Activated naive CD4-positive, alpha-beta T cell treated with anti-CD3 and anti-CD28 coated beads, Interleukin-2, amount 10 ng/mL, durations not matched to agents 7 days and 5 days (primary cell): ENCODE data around the gene FOXI2.

Experiments
- CTCF ChIA-PET: fragments of 350-600 bp; sonication (Branson Sonifier 250); formaldehyde crosslinking; loops from one replicate; lab custom pipeline; 2021; ENCODE audit warnings: antibody characterized with exemption; lab: Charles Lee
- DNase-seq: peaks from one replicate; pipeline ENCODE4 v3.0.0-alpha.2; 2020
- H3K27ac Mint-ChIP-seq: one replicate; pipeline ENCODE4 v1.8.0; 2021; ENCODE audit warnings: mild to moderate bottlenecking, moderate library complexity, mixed read lengths
- H3K27me3 Mint-ChIP-seq: one replicate; pipeline ENCODE4 v1.8.0; 2021; ENCODE audit warnings: mild to moderate bottlenecking, mixed read lengths
- H3K36me3 Mint-ChIP-seq: one replicate; pipeline ENCODE4 v1.8.0; 2021; ENCODE audit warnings: mixed read lengths
- H3K4me1 Mint-ChIP-seq: one replicate; pipeline ENCODE4 v1.8.0; 2021; ENCODE audit warnings: mixed read lengths
- H3K4me3 Mint-ChIP-seq: one replicate; pipeline ENCODE4 v1.8.0; 2021; ENCODE audit warnings: mild to moderate bottlenecking, moderate library complexity, mixed read lengths
- H3K9me3 Mint-ChIP-seq: one replicate; pipeline ENCODE4 v1.8.0; 2021; ENCODE audit warnings: mixed read lengths

Gene FOXI2

DNA sequence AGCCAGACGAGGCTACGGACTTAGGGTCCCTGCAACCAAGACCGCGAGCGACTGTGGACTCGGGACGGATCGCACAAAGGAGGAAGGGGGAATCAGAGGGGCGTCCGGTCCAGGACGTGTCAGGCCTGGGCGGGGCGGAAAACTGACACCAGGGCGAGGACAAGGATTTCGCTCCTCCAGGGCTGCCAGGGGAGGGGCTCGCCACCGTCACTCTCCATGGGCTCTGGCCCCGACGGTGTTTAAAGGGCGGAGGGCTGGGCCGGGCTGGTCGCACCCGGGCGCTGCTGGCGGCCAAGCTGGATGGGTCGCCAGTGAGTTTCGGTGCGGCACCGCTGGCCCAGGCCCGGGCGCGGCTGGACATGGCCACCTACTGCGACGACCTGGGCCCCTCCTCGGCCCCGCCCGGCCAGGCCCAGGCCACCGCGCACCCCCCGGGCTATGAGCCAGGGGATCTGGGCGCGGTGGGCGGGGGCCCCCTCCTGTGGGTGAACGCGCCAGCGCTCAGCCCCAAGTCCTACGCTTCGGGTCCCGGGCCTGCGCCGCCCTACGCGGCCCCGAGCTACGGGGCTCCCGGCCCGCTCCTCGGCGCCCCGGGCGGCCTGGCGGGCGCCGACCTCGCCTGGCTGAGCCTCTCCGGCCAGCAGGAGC, at the start of gene FOXI2:
Gene FOXI2 (plus strand): TSS at position 271 of the 648 bp plus-strand sequence. CDS start 89 bp downstream, at position 360.
- no peak for DNase-seq
- CTCF ChIA-PET, result no interaction called here
- H3K27me3 Mint-ChIP-seq, result peaks cover 68% of the 10 kb centered on the region
- H3K4me1 Mint-ChIP-seq, result no peaks in the 10 kb centered on the region
- H3K36me3 Mint-ChIP-seq, result no peaks in the 10 kb centered on the region
- no peak within 1 kb of the TSS for H3K4me3 Mint-ChIP-seq
- H3K9me3 Mint-ChIP-seq, result no peaks in the 10 kb centered on the region
- H3K27ac Mint-ChIP-seq, result no peak within 1 kb of the TSS

DNA sequence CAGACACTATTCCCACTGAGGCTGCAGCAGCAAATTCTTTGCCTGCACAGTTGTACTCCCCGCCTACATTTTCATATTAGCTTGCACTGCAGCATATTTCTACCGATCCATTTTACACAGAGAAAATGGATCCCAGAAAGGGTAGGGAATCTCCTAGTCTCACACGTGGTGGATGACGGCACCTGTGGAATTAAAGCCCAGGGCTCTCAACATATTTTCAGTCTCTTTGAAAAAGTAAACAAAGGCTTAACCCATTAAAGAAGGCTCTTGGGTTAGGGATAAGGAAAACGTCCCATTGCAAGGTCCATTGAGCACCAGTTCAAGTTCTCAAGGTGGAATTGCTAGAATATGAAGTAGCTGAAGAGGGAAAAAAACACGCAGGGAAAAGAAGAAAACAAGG, 49.4 kb upstream of the FOXI2 start:
- no peaks in the 10 kb centered on the region for H3K4me1 Mint-ChIP-seq
- CTCF ChIA-PET, result no interaction called here
- no peak for DNase-seq
- no peak overlapping the region for H3K27ac Mint-ChIP-seq
- H3K27me3 Mint-ChIP-seq, result no peaks in the 10 kb centered on the region
- no peak overlapping the region for H3K4me3 Mint-ChIP-seq
- no peaks in the 10 kb centered on the region for H3K9me3 Mint-ChIP-seq
- H3K36me3 Mint-ChIP-seq, result no peaks in the 10 kb centered on the region

DNA sequence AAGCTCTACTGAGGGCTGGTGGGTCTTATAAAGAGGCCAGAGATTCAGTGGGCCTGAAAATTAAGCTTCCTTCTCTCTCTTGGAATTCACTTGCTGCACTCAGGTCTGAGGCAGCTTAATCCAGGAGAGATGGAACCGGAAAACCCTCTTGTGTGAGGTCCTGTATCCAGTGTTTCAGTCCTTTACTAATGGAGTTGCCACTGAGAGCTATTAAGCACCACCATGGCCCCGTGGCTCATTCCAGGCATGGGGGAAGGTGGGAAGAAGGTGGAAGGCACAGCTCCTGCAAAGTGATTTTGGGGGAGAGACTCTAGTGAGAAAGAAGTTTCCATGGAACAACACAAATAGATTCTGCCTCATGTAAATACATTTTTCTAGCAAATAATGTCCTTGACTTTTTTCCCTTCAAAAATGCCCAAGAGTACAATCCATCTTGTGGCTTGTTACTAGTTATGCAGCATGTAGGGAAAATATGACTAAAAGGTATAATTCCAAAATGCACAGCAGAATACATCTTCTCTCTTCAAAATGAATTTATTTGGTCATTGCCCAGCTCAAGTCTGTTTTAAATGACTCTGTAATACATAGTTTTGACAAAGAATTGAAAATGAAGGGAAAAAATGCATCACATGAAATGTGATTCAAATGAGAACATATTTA, 46.7 kb upstream of the FOXI2 start:
- H3K36me3 Mint-ChIP-seq, result no peaks in the 10 kb centered on the region
- no peaks in the 10 kb centered on the region for H3K9me3 Mint-ChIP-seq
- H3K4me1 Mint-ChIP-seq, result no peaks in the 10 kb centered on the region
- no peak overlapping the region for H3K27ac Mint-ChIP-seq
- H3K27me3 Mint-ChIP-seq, result no peaks in the 10 kb centered on the region
- CTCF ChIA-PET, result no interaction called here
- H3K4me3 Mint-ChIP-seq, result no peak overlapping the region
- no peak for DNase-seq

DNA sequence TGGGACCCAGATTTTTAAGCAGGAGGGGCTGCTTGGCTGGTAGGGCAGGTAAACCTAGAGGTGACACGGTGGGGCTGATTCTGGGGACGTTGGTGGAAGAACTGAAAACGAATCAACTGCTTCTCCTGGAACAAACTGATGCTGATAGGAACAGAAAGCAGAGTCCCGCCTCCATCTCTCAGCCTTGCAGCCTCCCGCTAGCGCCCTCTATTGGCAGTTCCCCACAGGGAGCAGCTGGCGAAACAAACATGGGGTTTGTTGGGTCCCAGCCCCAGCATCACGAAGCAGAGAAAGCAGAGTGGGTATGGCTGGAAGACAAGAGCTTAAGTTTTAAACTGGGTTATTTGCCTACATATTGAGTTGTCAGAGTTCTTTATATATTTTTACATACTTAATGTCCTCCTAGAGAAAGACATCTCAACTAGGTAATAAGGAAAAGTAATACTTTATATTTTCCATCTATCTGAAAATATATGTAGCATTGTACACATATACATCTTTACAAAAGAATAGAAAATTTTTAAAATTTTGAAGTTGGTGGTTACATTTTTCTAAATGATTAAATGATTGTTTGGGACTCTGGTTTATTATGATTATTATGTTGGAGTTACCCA, 42.3 kb upstream of the FOXI2 start:
- H3K27me3 Mint-ChIP-seq, result no peaks in the 10 kb centered on the region
- DNase-seq, result peak; percentile 53
- CTCF ChIA-PET, result interaction anchor here (0.6 to 1.0 kb wide), 4 partner anchors 17 to 147 kb away, joined by 3 to 4 read pairs (median 3); no protein-coding TSS in a partner anchor

DNA sequence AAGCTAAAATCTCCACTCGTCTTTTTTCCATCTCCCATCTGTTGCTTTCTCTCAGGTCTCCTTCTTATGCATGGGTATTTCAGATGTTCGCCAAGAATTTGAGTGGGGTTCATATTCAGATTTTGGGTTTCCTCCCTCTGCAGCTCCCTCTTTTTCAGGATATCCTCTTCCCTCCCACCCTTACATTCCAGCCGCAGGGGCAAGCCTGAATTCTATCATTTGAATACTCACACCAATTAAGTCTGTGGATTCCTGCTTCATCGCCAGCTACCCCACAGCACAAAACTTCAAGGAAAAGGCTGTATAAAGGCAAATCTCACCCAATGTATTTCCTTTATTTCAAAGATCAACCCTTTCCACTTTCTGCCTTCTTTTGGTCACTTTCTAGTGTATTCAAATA, 41.6 kb upstream of the FOXI2 start:
- CTCF ChIA-PET, result no interaction called here

More for the DNA sequence above, 42.3 kb upstream of the FOXI2 start:
- H3K27ac Mint-ChIP-seq, result no peak overlapping the region
- H3K4me3 Mint-ChIP-seq, result no peak overlapping the region
- H3K4me1 Mint-ChIP-seq, result no peaks in the 10 kb centered on the region
- no peaks in the 10 kb centered on the region for H3K36me3 Mint-ChIP-seq
- H3K9me3 Mint-ChIP-seq, result no peaks in the 10 kb centered on the region

DNA sequence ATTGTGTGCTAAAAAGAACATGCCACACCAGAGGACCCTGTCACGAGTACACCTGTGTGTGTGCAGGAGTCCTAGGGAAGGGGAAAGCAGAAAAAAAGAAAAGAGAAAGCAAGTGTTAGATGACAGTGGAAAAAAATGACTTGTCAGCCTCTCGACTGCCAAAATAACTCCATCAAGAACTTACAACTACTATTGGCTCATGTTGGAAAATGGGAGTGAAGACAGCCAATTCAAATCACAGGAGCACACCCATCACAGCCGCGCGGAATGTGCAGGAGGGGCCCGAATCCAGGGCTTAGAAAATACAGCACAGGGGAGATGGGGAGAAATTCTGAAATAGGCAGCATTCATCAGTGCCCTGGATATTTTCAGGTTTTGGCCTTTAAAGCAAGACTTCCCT, 38.1 kb upstream of the FOXI2 start:
- Mint-ChIP-seq H3K4me1 (no peaks in the 10 kb centered on the region), H3K27ac (no peak overlapping the region), H3K36me3 (no peaks in the 10 kb centered on the region), H3K9me3 (no peaks in the 10 kb centered on the region), H3K27me3 (no peaks in the 10 kb centered on the region), H3K4me3 (no peak overlapping the region)
- DNase-seq, result no peak
- CTCF ChIA-PET, result no interaction called here

More for the DNA sequence above, 41.6 kb upstream of the FOXI2 start:
- H3K27me3 Mint-ChIP-seq, result no peaks in the 10 kb centered on the region
- H3K4me3 Mint-ChIP-seq, result no peak overlapping the region
- H3K27ac Mint-ChIP-seq, result no peak overlapping the region
- H3K4me1 Mint-ChIP-seq, result no peaks in the 10 kb centered on the region
- H3K9me3 Mint-ChIP-seq, result no peaks in the 10 kb centered on the region
- no peak for DNase-seq
- H3K36me3 Mint-ChIP-seq, result no peaks in the 10 kb centered on the region

DNA sequence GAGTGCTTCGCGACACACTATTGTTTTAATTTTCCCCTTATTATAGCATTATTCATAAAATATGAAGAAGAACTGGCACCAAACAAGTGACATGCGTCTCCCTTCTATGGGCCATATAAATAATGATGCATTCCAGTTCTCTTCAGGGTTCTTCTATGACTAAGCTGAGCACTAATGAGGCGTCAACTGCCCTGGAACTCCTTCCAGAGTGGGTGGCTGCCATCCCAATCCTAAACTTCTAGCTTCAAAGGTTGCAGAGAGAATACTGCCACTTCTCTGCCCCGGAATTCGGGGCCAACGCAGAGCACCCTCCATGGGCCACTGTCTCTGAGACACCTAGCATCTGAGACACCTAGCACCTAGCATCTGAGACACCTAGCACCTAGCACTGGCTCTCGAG, 37.7 kb upstream of the FOXI2 start:
- CTCF ChIA-PET, result no interaction called here
- no peak overlapping the region for H3K27ac Mint-ChIP-seq
- no peaks in the 10 kb centered on the region for H3K27me3 Mint-ChIP-seq
- H3K4me1 Mint-ChIP-seq, result no peaks in the 10 kb centered on the region
- no peaks in the 10 kb centered on the region for H3K9me3 Mint-ChIP-seq
- DNase-seq, result no peak
- no peaks in the 10 kb centered on the region for H3K36me3 Mint-ChIP-seq
- H3K4me3 Mint-ChIP-seq, result no peak overlapping the region

DNA sequence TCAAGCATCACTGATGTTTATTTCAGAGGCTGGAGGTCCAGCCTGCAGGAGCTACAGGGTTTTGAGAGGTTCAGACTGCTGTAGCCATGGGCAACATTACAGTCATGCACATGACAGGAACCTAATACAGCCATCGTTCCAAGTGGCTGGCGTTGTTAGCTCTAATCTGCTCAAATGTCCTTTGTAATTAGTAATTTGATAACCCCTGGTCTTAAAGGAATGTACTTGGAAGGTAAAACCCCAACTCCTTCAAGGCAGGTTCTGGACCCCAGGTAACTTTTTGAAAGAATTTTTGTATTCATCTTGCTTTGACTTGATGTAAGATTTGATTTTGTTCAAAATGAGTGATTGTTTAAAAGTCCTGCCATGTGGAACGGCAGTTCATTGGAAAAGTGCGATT, 34.7 kb upstream of the FOXI2 start:
- Mint-ChIP-seq H3K36me3 (no peaks in the 10 kb centered on the region), H3K4me3 (no peak overlapping the region), H3K27me3 (no peaks in the 10 kb centered on the region), H3K27ac (no peak overlapping the region), H3K9me3 (no peaks in the 10 kb centered on the region), H3K4me1 (no peaks in the 10 kb centered on the region)
- DNase-seq, result no peak
- CTCF ChIA-PET, result no interaction called here

DNA sequence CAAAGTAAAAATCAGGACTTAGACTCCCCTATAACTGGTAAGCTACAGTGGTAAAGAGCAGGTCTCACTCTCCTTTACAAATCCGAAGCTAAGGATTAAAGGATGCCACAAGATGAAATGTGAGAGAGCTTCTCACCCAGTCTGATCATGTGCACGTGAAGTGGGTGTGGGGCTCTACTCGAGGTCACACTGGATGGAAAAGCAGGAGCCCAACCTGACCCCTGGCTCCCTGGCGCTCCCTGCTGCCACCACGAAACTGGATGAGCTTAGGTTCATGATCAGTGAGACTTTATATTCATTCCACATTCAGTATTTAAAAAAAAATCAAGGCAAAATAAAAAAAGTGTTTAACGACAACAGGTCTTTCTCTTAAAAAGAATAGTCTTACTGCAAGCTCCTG, 21.7 kb upstream of the FOXI2 start:
- CTCF ChIA-PET, result interaction anchor here (1.0 to 3.1 kb wide), 4 partner anchors 137 to 297 kb away, joined by 3 to 28 read pairs (median 4); no protein-coding TSS in a partner anchor
- no peak overlapping the region for H3K4me3 Mint-ChIP-seq
- no peak overlapping the region for H3K27ac Mint-ChIP-seq
- no peaks in the 10 kb centered on the region for H3K27me3 Mint-ChIP-seq
- DNase-seq, result no peak
- H3K9me3 Mint-ChIP-seq, result no peaks in the 10 kb centered on the region
- no peaks in the 10 kb centered on the region for H3K4me1 Mint-ChIP-seq
- no peaks in the 10 kb centered on the region for H3K36me3 Mint-ChIP-seq

DNA sequence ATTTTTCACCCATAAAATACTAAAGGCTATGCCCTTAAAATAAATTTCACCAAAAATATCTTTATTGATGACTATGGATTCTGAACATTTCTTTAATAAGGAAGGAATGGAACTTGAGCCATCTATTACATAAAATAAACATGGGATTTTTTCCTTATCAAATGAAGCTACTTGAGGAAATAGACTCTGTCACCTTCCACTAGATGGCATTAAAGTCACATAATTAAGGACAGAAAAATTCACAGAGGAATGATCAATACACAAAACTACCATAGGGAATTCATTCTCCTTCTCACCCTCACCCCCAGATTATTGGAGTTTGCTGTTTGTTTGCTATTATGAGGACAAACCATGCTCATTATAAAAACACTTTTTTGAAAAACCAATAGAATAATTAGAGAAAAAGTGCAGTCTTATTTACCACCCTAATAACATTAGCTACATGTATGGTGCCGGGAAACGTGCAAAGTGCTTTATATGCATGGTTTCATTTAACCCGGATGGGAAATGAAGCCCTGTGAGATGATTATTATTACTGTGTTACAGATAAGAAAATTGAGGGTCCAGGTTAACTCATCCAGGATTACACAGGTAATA, 21.1 kb upstream of the FOXI2 start:
- Mint-ChIP-seq H3K4me3 (no peak overlapping the region), H3K27me3 (no peaks in the 10 kb centered on the region), H3K4me1 (no peaks in the 10 kb centered on the region), H3K9me3 (no peaks in the 10 kb centered on the region), H3K36me3 (no peaks in the 10 kb centered on the region), H3K27ac (no peak overlapping the region)
- CTCF ChIA-PET, result interaction anchor here (0.6 to 3.1 kb wide), 6 partner anchors 9 to 343 kb away, joined by 3 to 28 read pairs (median 4); no protein-coding TSS in a partner anchor
- no peak for DNase-seq

DNA sequence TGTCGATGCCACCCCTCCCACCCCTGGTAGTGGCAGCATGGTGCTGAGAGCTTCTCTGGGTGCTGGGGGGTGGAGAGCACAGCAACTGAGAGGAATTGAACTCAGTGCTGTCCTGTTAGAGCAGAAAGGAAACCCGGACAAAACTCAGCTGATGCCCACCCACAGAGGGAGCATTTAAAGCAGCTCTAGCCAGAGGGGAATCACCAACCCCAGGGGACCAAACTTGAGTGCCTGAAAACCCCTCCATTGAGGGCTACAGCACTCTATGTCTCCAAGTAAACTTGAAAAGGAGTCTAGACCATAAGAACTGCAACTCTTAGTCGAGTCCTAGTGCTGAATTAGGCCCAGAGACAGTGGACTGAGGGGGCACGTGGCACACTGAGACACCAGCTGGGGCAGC, 16.8 kb upstream of the FOXI2 start:
- DNase-seq, result no peak
- H3K36me3 Mint-ChIP-seq, result no peaks in the 10 kb centered on the region
- CTCF ChIA-PET, result interaction anchor here (0.7 kb wide), 1 partner anchor 135 kb away, joined by 3 read pairs; no protein-coding TSS in a partner anchor
- H3K9me3 Mint-ChIP-seq, result no peaks in the 10 kb centered on the region
- H3K27me3 Mint-ChIP-seq, result no peaks in the 10 kb centered on the region
- H3K27ac Mint-ChIP-seq, result no peak overlapping the region
- no peak overlapping the region for H3K4me3 Mint-ChIP-seq
- H3K4me1 Mint-ChIP-seq, result no peaks in the 10 kb centered on the region

DNA sequence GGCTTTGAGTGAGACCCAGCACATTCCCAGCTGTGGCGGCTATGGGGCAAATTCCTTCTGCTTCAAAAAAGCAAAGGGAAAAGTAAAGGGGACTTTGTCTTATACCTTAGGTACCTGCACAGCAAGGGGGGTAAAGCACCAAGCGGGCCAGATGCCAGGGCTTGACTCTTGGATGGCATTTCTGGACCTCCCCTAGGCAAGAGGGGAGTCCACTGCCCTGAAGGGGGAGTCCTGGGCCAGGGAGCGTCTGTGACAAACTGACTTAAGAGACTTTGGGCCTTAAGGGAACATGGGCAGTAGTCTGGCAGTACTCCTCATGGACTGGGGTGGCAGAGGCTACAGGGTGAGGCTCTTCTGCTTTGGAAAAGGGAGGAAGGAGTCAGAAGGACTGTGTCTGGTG, 16.1 kb upstream of the FOXI2 start:
- DNase-seq, result no peak
- Mint-ChIP-seq H3K27ac (no peak overlapping the region), H3K4me1 (no peaks in the 10 kb centered on the region), H3K36me3 (no peaks in the 10 kb centered on the region), H3K4me3 (no peak overlapping the region), H3K27me3 (no peaks in the 10 kb centered on the region), H3K9me3 (no peaks in the 10 kb centered on the region)
- CTCF ChIA-PET, result no interaction called here

DNA sequence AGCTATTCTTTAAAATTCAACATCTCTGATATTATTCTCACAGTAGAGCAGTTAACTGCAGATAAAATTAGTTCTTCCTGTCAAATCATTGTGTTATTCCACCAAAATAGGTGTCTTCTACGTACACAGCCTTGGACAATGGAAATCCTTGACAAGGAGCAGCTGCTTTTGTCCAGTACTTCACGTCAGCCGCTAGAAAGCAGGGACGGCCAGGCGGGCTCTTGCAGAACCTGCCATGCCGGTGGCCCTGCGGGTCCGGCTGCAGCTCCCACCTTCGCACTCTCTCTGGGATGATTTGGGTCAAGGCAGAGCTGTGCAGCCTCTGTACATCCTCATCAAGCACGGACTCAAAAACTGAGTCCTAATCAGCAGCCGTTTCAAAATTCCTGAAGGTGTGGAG, 2.2 kb upstream of the FOXI2 start:
- H3K36me3 Mint-ChIP-seq, result no peaks in the 10 kb centered on the region
- CTCF ChIA-PET, result no interaction called here
- no peak overlapping the region for H3K27ac Mint-ChIP-seq
- DNase-seq, result no peak
- peaks cover 63% of the 10 kb centered on the region for H3K27me3 Mint-ChIP-seq
- no peaks in the 10 kb centered on the region for H3K9me3 Mint-ChIP-seq
- H3K4me3 Mint-ChIP-seq, result no peak overlapping the region
- no peaks in the 10 kb centered on the region for H3K4me1 Mint-ChIP-seq

DNA sequence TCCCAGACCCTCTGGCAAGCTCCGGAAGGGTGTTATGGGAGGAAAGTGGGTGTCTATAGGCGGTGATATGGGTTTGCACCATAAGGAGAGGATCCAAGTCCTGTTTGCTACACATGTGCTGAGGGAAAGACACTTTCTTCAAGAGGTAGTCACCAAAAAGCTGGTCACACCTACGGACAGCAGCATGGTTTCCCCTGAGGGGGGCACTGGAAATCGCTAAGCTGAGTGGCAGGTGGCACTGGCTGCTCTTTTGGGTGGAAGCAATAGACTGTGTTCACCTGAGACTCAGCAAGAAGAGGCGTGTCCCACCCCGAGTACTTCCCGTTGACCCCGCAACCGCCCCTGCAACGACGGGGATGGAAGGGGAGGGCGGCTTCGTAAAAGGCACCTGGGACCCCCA, 1.8 kb upstream of the FOXI2 start:
- Mint-ChIP-seq H3K9me3 (no peaks in the 10 kb centered on the region), H3K4me1 (no peaks in the 10 kb centered on the region), H3K4me3 (no peak overlapping the region), H3K27ac (no peak overlapping the region), H3K27me3 (peaks cover 67% of the 10 kb centered on the region), H3K36me3 (no peaks in the 10 kb centered on the region)
- CTCF ChIA-PET, result no interaction called here
- DNase-seq, result no peak
